Activated naive CD8-positive, alpha-beta T cell treated with anti-CD3 and anti-CD28 coated beads, Interleukin-2, amount 10 ng/mL, durations not matched to agents 7 days and 5 days (primary cell): ENCODE measurements around the gene GSAP. TPM values are rescaled to one million over a fixed set of nuclear protein-coding genes. Genes with fewer than 3 reads are reported as not detected.

Experiments used
- ATAC-seq: fragments of 150-1000 bp; cut with Tn5 transposase; one replicate; pipeline ENCODE4 v1.10.0; 2021; ENCODE audit warnings: low read depth, moderate library complexity
- POLR2A ChIA-PET: fragments of 350-600 bp; sonication (Branson Sonifier 250); formaldehyde crosslinking; loops from one replicate; lab custom pipeline; 2021; ENCODE audit warnings: antibody characterized with exemption; lab: Charles Lee
- DNase-seq: peaks from one replicate; pipeline ENCODE4 v3.0.0; 2021
- H3K27ac Mint-ChIP-seq: one replicate; pipeline ENCODE4 v1.8.0; 2022; ENCODE audit warnings: mild to moderate bottlenecking, mixed read lengths
- H3K27me3 Mint-ChIP-seq: one replicate; pipeline ENCODE4 v1.8.0; 2022; ENCODE audit warnings: mild to moderate bottlenecking, moderate library complexity, mixed read lengths
- H3K36me3 Mint-ChIP-seq: one replicate; pipeline ENCODE4 v1.8.0; 2021; ENCODE audit warnings: mild to moderate bottlenecking, mixed read lengths
- H3K4me1 Mint-ChIP-seq: one replicate; pipeline ENCODE4 v1.8.0; 2021; ENCODE audit warnings: mixed read lengths
- H3K4me3 Mint-ChIP-seq: one replicate; pipeline ENCODE4 v1.8.0; 2022; ENCODE audit warnings: mild to moderate bottlenecking, moderate library complexity, mixed read lengths
- H3K9me3 Mint-ChIP-seq: one replicate; pipeline ENCODE4 v1.8.0; 2021; ENCODE audit warnings: mixed read lengths
- total RNA-seq, 2 experiments: library from RNA; stranded (reverse); gene quantifications; one replicate each; pipeline ENCODE4 v1.2.3, GENCODE V29; 2021

GSAP gene
- total RNA-seq, 2 experiments from 2014 or later = 8.3 to 9.3 TPM

DNA sequence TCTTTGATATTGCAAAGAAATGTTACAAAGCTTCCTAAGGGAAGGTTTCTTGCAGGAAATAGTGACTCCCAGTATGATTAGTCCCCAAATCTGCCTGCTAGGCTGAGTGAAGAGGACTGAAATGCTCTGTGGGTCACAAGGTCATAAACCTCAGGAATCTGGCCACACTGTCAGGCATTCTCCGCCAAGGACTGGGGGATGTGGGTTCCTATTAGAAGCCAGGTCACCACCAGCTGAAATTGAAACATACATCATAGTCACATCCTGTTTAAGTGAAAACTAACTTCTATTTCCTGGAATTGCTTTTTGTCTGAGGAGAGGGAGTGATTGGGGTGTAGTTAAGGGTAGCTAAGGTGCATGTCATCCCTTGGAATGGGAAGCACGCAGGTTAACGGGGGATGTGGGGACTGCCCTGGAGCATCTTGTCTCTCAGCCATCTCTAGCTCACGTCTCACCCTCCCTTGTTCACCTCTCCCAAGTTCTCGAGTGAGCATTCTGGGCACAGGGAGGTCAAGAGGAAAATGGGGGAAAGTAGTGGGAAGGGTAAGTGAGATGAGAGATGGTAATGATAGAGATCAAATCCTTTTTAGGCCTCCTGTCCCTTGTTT, 12.0 kb upstream of the GSAP start:
- H3K4me1 Mint-ChIP-seq = peaks cover 32% of the 10 kb centered on the region
- ATAC-seq = peak; percentile 89
- no peak for DNase-seq
- H3K27ac Mint-ChIP-seq = peak overlapping the region; percentile 84
- peak overlapping the region; percentile 69 for H3K4me3 Mint-ChIP-seq
- H3K36me3 Mint-ChIP-seq = peaks cover 1% of the 10 kb centered on the region
- POLR2A ChIA-PET = interaction anchor here (0.5 to 1.4 kb wide), 7 partner anchors 9 to 204 kb away, joined by 3 to 4 read pairs (median 3); partner anchors contain the start of gene GSAP
- H3K27me3 Mint-ChIP-seq = peaks cover 12% of the 10 kb centered on the region
- peaks cover 1% of the 10 kb centered on the region for H3K9me3 Mint-ChIP-seq

DNA sequence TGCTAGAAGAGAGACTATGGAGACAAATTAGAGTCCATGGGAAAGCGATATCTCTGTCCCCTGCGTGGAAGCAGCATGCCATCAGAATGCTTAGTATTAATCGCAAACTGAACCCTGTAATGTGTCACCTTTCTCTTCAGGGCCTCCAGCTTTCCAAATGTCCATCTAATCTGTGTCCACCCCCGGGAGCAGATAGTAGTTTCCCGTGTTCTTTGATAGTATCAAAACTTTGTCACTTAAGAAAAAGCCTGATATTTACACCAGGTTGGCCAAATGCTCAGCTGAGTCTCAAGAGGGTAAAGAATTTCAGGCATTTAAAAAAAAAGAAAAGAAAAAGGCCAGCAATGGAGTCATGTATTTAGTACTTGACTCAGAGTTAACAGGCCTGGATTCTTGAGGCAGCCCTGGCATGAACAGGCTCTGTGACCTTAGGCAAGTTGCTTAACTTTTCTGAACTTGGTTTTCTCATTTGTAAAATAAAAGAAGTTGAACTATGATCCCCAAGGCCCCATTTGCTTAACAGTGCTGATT, 10.4 kb upstream of the GSAP start:
- H3K27me3 Mint-ChIP-seq = peaks cover 12% of the 10 kb centered on the region
- DNase-seq (no peak), ATAC-seq (no peak)
- peaks cover 1% of the 10 kb centered on the region for H3K9me3 Mint-ChIP-seq
- peaks cover 1% of the 10 kb centered on the region for H3K36me3 Mint-ChIP-seq
- POLR2A ChIA-PET = no interaction called here
- peaks cover 34% of the 10 kb centered on the region for H3K4me1 Mint-ChIP-seq
- no peak overlapping the region for H3K27ac Mint-ChIP-seq
- no peak overlapping the region for H3K4me3 Mint-ChIP-seq

DNA sequence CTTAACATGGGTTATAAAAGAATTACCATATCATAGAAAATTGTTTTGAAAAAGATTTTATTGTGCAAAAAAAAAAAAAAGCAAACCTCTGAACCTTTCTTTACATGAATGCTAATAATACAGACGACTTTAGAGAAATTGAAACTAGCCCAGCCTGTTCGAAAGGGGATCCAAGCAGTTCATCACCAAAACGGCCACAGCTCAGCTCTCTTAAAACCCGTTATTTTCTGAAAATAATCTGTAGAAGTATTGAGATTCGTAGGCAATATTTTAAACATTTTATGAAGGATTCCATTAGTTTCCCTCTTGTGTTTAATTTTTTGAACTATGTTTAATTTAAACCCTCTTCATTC, 9.9 kb upstream of the GSAP start:
- Mint-ChIP-seq H3K4me3 (no peak overlapping the region), H3K27me3 (peaks cover 14% of the 10 kb centered on the region), H3K4me1 (peaks cover 32% of the 10 kb centered on the region), H3K36me3 (peaks cover 1% of the 10 kb centered on the region), H3K9me3 (peaks cover 4% of the 10 kb centered on the region), H3K27ac (no peak overlapping the region)
- ATAC-seq = no peak
- POLR2A ChIA-PET = no interaction called here
- DNase-seq = no peak

DNA sequence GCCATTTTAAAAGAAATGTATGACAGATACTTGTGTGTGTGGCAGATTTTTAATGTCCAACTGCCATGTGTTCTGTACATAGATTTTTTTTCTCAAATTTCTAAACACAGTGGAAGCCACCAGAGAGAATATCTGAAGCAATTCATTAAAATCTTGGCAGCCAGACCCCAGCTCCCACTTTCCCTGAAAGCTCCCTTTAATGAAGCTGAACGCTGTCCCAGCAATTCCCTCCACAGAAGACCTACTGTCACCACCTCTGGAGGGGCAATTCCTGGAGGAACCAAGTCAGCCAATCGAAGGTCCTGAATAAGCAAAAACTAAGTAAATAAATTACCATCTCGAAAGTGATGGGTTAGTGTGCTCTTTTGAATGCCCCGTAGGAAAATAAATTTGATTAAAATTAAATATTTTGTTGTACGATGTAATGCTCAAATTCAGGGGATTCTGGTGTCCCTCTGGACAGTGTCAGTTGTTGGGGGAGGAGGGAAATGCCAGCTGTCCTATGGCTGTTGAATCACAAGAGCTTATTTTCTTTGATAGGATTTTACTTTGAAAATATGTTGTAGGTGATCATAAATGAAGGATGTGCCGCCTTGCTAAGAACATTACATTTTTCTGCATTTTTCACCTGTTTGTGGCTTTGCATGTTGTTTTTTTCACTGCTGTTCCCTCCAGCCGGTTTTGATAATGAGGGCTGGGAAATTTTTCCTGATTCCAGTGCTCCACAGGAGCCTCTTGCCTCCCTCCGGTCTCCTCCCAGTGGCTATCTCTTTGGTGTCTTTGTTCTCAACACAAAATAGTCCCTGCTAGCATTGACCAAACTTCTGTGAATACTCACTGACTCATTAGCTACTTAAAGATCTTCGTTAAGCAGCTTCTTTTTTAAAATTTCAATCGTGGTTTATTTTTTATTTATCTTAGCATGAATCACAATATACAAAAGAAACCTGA, 9.2 kb upstream of the GSAP start:
- H3K4me3 Mint-ChIP-seq = no peak overlapping the region
- peaks cover 5% of the 10 kb centered on the region for H3K9me3 Mint-ChIP-seq
- POLR2A ChIA-PET = no interaction called here
- DNase-seq (no peak), ATAC-seq (no peak)
- peaks cover 29% of the 10 kb centered on the region for H3K4me1 Mint-ChIP-seq
- no peak overlapping the region for H3K27ac Mint-ChIP-seq
- H3K27me3 Mint-ChIP-seq = peaks cover 18% of the 10 kb centered on the region
- H3K36me3 Mint-ChIP-seq = no peaks in the 10 kb centered on the region

DNA sequence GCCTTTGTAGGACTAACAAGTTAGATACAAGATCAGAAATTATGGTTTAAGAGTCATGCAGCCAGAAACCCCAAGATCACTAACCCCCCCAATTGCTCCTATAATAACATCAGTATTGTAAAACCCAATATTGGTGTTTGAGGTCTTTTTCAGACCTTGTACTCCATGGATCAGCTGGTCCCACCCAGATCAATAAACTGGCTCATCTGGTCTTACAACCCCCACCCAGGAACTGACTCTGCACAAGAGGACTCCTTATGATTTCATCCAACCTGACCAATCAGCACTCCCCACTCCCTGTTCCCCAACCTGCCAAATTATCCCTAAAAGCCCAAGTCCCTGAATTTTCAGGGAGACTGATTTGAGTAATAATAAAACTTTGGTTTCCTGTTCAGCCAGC, 6.4 kb upstream of the GSAP start:
- no peak for DNase-seq
- Mint-ChIP-seq H3K4me3 (no peak overlapping the region), H3K9me3 (peaks cover 3% of the 10 kb centered on the region), H3K27me3 (peaks cover 23% of the 10 kb centered on the region), H3K27ac (no peak overlapping the region), H3K36me3 (peaks cover 1% of the 10 kb centered on the region), H3K4me1 (peaks cover 25% of the 10 kb centered on the region)
- ATAC-seq = no peak
- POLR2A ChIA-PET = no interaction called here

DNA sequence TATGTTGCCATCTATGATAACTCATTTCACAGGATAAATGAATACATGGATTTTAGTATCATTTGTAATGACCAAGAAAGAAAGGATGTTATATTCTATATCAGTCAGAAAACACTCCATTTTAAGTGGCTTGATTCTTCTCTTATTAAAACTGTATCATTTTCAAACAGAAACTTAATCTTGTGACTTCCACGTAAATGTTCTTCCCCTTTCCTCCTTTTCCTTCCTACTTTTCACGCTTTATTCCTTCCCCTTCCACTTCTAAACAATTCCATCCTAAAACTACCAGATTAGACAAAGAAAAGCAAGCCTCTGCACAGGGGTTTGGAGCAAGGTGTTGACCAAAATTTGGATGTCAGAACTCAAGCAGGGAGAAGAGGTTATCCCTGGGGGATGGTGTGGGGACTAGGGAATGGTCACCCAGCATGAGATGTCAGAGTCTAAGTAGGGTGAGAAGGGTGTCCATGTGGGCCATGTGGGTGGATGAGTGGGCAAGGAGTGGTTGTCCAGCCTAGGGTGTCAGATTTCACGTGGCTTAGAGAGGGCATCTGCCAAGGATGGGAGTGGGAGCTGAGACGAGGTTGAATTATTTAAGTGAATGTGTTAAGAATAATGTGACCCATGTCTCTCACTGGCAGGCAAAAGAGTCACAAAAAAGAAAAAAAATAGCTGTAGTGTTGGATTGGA, 5.0 kb upstream of the GSAP start:
- Mint-ChIP-seq H3K4me1 (peaks cover 24% of the 10 kb centered on the region), H3K9me3 (peaks cover 3% of the 10 kb centered on the region), H3K27ac (no peak overlapping the region), H3K36me3 (peaks cover 4% of the 10 kb centered on the region), H3K4me3 (no peak overlapping the region), H3K27me3 (peaks cover 26% of the 10 kb centered on the region)
- ATAC-seq = no peak
- no peak for DNase-seq
- POLR2A ChIA-PET = no interaction called here

DNA sequence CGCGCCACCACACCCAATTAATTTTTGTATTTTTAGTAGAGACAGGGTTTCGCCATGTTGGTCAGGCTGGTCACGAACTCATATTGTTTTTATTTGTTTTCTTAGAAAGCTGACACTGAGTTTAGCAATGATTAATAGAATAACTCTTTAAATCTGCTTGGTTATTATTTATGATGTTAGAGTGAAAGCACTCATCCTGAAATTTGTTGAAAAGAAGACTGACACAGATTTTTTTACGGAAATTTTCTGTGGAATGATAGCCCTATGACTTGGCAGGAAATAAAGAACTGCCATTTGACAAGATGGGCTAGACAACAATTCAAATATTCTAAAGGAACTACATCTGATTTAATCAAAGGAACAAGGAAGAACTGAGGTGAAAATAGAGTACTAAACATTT, 4.3 kb upstream of the GSAP start:
- H3K27ac Mint-ChIP-seq = no peak overlapping the region
- H3K27me3 Mint-ChIP-seq = peaks cover 21% of the 10 kb centered on the region
- H3K4me1 Mint-ChIP-seq = peaks cover 24% of the 10 kb centered on the region
- peaks cover 4% of the 10 kb centered on the region for H3K36me3 Mint-ChIP-seq
- peaks cover 3% of the 10 kb centered on the region for H3K9me3 Mint-ChIP-seq
- no peak overlapping the region for H3K4me3 Mint-ChIP-seq
- ATAC-seq = no peak
- DNase-seq = no peak
- POLR2A ChIA-PET = no interaction called here

DNA sequence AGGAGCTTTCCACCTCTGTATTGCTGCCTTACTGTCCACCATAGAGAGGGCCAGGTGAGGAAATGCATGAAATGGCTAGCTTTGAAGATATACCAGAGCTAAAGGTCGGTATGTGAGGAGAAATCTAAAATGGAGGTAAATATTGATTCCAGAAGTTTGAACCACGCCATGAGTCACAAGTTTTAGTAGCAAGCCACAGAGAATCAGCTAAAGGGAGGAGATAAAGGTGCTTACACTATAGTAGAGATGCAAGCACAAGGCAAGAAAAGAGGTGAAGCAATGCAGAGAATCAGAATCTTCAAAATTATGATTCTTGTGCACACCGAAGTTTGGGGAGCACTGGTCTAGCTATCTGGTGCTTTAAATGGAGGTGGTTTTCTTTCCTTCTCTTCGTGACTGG, 3.0 kb upstream of the GSAP start:
- POLR2A ChIA-PET = interaction anchor here (1.3 kb wide), 1 partner anchor 9 kb away, joined by 4 read pairs; no protein-coding TSS in a partner anchor
- H3K4me1 Mint-ChIP-seq = peaks cover 28% of the 10 kb centered on the region
- H3K9me3 Mint-ChIP-seq = peaks cover 3% of the 10 kb centered on the region
- H3K27ac Mint-ChIP-seq = no peak overlapping the region
- DNase-seq (no peak), ATAC-seq (peak; percentile 33)
- H3K4me3 Mint-ChIP-seq = peak overlapping the region; percentile 36
- peaks cover 27% of the 10 kb centered on the region for H3K27me3 Mint-ChIP-seq
- H3K36me3 Mint-ChIP-seq = peaks cover 5% of the 10 kb centered on the region

DNA sequence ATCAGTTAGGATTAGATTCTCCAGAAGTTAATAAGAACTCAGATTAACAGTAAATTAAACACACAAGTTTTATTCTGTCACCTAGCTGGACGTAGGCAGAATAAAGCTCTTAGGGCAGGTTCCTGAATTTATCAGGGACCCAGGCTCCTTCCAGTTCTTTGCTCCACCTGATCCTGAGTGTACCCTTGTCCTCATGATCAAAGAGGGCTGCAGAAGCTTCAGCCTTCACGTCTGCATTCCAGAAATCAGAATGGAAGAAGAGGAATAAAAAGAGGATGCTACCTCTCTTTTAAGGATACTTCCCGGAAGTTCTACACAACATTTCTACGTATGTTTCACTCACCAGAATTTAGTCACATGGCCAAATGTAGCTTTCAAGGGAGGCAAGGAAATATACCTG, 1.7 kb upstream of the GSAP start:
- ATAC-seq = no peak
- H3K9me3 Mint-ChIP-seq = peaks cover 3% of the 10 kb centered on the region
- no peak for DNase-seq
- POLR2A ChIA-PET = interaction anchor here (0.7 to 1.7 kb wide), 2 partner anchors 10 to 66 kb away, joined by 3 to 4 read pairs; no protein-coding TSS in a partner anchor
- no peak overlapping the region for H3K4me3 Mint-ChIP-seq
- peaks cover 25% of the 10 kb centered on the region for H3K27me3 Mint-ChIP-seq
- H3K27ac Mint-ChIP-seq = no peak overlapping the region
- peaks cover 28% of the 10 kb centered on the region for H3K4me1 Mint-ChIP-seq
- H3K36me3 Mint-ChIP-seq = peaks cover 5% of the 10 kb centered on the region

DNA sequence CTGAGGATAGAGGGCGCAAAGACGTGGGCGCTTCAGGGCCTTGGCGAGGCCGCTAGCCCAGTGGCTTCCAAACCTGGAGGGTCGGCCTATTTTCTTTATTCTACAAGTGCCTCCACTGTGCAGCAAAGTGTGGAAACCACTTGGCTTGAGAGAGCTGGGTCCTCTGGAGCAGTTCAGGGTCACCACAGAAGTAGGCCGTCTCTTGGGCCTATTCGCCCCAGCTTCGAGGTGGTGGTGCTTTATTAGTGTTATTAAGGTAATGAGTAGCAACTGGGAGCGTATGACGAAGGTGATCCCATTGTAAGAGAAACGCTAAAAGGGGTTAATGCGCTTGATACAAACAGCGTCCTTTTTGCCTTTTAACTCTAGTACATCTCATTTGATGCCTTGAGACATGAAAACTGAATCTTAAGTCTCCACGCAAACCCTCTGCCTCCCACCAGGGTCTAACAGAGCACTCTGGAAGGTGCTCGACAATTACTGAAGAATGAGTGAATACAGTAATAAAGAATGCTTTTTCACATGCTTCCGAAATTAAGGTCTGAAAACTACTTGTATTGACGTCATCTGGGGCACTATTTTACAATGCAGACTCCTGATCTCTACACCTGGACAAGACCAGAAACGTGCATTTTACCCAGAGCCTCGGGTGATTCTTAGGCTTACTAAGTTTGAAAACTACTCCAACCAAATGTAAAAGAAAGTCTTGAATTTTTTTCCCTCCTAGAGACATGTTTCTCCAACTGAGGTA, 647 bp upstream of the GSAP start:
- POLR2A ChIA-PET = interaction anchor here (0.6 to 1.7 kb wide), 5 partner anchors 11 to 489 kb away, joined by 3 to 4 read pairs (median 3); no protein-coding TSS in a partner anchor
- ATAC-seq (no peak), DNase-seq (no peak)
- peaks cover 3% of the 10 kb centered on the region for H3K9me3 Mint-ChIP-seq
- no peak overlapping the region for H3K27ac Mint-ChIP-seq
- peaks cover 27% of the 10 kb centered on the region for H3K4me1 Mint-ChIP-seq
- peak overlapping the region; percentile 63 for H3K4me3 Mint-ChIP-seq
- peaks cover 5% of the 10 kb centered on the region for H3K36me3 Mint-ChIP-seq
- H3K27me3 Mint-ChIP-seq = peaks cover 25% of the 10 kb centered on the region

DNA sequence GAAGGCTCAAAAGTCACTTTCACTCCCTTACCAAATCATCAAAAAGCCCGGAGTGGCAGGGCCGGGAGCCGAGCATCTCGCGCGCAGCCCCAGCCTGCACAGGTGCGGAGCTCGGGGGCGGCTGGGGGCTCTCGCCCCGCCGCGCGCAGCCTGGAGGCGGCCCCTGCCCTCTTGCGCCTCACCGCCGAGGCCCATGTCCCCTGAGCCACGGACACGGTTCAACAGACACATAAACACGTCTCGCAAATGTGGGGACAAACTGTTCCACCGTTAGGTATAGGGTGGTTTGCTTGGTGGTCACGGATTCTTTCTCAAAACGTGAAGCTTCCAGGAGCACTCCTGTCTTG, 700 bp downstream of the GSAP start:
- ATAC-seq = peak; percentile 25

DNA sequence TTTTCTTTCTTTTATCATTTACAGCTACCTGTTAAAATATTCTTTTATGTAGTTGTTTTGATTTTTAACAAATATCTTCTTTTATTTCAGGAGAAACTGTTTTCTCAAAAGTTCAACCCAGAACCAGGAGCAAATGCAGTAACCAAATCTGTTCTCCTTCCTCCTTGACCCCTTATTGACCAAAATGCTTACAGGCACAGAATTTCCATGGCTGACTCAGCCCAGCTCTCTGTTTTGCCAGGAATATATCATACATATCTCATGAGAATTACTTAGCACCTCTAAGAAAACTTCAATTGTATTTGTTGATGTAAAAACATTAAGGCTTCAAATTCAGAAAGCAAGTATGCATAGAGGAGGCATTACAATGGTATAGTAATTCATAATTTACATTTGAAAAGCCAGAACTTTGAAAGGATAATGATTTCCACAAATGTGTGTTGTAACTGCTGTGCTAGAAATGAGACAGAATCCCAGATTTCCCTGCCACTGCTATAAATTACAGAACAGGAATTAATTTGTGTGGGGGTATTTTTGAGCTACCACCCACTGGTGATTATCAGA, 2.2 kb downstream of the GSAP start:
- Mint-ChIP-seq H3K4me1 (peaks cover 21% of the 10 kb centered on the region), H3K36me3 (peaks cover 5% of the 10 kb centered on the region), H3K4me3 (no peak overlapping the region), H3K27ac (no peak overlapping the region), H3K27me3 (peaks cover 16% of the 10 kb centered on the region), H3K9me3 (no peaks in the 10 kb centered on the region)
- ATAC-seq (no peak), DNase-seq (no peak)
- POLR2A ChIA-PET = interaction anchor here (1.4 to 1.7 kb wide), 2 partner anchors 7 to 14 kb away, joined by 3 to 4 read pairs; no protein-coding TSS in a partner anchor

More for the DNA sequence above, 700 bp downstream of the GSAP start:
- Mint-ChIP-seq H3K27ac (no peak overlapping the region), H3K4me1 (peaks cover 27% of the 10 kb centered on the region), H3K4me3 (peak overlapping the region; percentile 55), H3K9me3 (no peaks in the 10 kb centered on the region), H3K36me3 (peaks cover 5% of the 10 kb centered on the region), H3K27me3 (peaks cover 20% of the 10 kb centered on the region)
- DNase-seq = no peak
- POLR2A ChIA-PET = interaction anchor here (1.2 to 1.4 kb wide), 3 partner anchors 8 to 54 kb away, joined by 3 to 4 read pairs (median 4); no protein-coding TSS in a partner anchor
